NCI-H2081 treated with DMSO at 0.1 percent for 48 hours (cell line): Measurements from ENCODE around the gene ATF7.
"Not testable (repeated sequence)": the region's sequence is repeated elsewhere in the genome, so short reads cannot be mapped to it uniquely, and the experiment has no call there.

Source experiments
- DNase-seq: peaks from one replicate; lab custom pipeline; 2025; lab: John Stamatoyannopoulos, UW

The ATF7 gene

GRCh38 chr12:53594897-53595615 lies 31.1 kb downstream of the ATF7 start:
- no peak for DNase-seq

DNA sequence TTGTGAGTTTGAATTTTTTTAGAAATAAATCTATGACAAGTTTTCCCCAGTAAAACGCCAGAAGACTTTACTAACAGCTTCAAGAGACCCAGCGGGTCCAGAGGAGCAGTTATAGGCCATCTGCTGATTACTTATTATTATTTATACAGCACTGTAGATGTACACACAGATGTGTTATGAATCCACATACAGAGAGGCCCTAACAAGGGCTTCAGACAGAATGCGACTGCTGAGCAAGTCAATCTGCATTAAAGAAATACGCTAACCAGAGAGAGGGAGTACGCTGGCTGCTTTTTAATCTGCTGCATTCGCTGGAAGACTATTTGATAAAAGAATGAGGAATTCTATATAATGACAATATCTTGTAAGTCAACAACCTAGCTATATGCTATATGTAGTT lies 32.5 kb downstream of the ATF7 start:
- no peak for DNase-seq

GRCh38 chr12:53593031-53593430 lies 33.2 kb downstream of the ATF7 start:
- DNase-seq: no peak

GRCh38 chr12:53592426-53592825 lies 33.8 kb downstream of the ATF7 start:
- no peak for DNase-seq

GRCh38 chr12:53591301-53592206 lies 34.6 kb downstream of the ATF7 start:
- no peak for DNase-seq

GRCh38 chr12:53590652-53591051 lies 35.5 kb downstream of the ATF7 start:
- no peak for DNase-seq

DNA sequence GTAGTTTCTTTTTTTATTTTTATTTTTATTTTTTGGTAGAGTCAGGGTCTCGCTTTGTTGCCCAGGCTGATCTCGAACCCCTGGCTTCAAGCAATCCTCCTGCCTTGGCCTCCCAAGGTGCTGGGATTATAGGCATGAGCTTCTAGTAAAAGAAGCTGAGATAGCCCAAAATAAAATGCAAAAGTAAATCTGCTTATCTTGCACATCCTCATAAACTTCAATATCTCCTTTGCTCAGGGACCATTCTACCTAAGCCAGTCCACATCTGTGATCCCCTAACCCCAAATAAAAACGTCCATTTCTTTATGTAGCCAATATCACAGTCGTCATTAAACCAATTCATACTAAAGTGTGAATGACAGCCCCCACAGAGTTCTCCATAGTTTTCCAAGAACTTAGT lies 36.3 kb downstream of the ATF7 start:
- DNase-seq: no peak

DNA sequence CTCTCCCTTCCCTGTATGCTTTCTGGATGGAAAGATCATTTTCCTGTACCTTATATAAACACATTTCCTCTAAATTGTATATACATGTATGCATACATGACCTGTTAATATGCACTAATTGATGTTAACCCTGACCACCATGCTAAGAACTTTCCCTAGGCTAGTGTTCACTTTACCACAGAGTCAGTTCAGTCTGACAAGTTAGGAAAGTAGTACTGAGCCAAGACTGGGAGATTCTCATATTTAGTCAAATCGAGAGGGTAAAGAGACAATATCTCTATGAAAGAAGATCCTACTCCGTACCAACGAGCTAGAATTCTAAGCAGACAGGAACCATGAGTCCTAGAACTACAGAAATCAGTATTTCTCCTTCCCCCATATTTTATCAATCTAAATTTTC lies 36.8 kb downstream of the ATF7 start:
- DNase-seq: no peak

- no peak for DNase-seq
These were observed 38.1 kb downstream of the ATF7 start for GRCh38 chr12:53588123-53588522.

DNA sequence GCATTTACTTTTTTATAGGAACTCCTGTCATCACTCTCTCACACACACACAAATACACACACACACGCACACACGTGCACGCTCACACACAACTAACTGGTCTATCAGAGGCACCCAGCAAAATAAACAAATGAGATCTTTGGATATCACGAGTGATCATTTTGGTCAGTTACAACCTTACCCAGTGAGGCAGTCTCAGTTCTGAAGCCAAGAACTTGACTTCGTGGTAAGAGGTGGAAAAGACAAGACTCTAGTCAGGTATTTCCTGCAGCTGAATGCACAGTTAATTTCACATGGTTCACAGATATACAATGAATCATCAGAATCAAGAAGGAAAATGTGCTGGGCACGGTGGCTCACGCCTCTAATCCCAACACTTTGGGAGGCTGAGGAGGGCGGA lies 39.4 kb downstream of the ATF7 start:
- DNase-seq: no peak

- no peak for DNase-seq
These were observed 40.6 kb downstream of the ATF7 start for GRCh38 chr12:53585448-53586125.

DNA sequence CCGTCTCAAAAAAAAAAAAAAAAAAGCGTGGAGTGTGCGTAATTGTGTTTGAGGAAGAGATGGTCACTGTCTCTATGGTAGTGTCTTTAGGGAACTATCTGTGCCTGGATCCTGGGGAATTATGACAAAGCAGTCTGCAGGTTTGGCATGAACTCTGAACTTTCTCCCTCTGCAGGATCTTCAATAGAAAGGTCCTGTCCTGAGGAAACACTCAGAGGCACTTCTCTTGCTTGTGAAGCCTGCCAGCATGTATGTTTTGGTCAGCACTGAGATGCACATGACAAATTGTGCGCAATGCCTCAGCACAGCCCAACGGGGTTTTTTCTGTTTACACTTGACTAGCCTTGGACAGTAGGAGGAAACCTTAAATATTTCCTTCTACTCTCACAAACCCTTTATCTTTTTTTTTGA lies 46.6 kb downstream of the ATF7 start:
- no peak for DNase-seq

- no peak for DNase-seq
These were observed 47.4 kb downstream of the ATF7 start for GRCh38 chr12:53578783-53579182.

GRCh38 chr12:53577941-53578352 lies 48.2 kb downstream of the ATF7 start:
- DNase-seq: no peak

DNA sequence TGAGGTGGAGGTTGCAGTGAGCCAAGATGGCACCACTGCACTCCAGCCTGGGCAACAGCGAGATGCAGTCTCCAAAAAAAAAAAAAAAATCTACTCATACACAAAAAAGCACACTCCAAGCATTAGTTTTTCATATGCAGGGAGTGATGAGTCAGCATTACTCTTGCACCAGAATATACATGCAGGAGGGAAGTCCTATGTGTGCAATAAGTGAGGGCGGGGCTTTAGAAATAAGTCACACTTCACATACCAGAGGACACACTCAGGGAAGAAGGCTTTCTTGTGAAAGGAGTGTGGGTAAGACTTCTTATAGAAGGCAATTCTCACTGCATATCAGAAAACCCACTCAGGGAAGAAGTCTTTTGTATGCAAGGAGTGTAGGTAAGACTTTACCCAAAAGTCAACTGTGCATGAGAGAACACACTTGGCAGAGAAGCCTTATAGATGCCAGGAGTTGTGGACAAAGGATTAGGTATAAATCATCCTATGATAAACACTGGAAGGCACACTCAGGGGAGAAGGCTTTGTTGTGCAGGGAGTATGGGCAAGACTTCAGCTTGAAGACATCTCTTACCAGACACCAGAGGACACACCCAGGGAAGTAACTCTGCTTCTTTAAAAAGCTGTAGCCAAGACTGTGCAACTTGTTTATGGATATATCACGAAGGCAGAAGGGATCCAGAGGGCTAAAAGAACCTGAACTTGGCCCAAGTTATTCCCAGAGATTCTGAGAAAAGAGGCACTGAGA lies 50.5 kb downstream of the ATF7 start:
- no peak for DNase-seq

GRCh38 chr12:53572134-53572758 lies 53.9 kb downstream of the ATF7 start:
- no peak for DNase-seq

- no peak for DNase-seq
These were observed 54.9 kb downstream of the ATF7 start for GRCh38 chr12:53571295-53571694.

DNA sequence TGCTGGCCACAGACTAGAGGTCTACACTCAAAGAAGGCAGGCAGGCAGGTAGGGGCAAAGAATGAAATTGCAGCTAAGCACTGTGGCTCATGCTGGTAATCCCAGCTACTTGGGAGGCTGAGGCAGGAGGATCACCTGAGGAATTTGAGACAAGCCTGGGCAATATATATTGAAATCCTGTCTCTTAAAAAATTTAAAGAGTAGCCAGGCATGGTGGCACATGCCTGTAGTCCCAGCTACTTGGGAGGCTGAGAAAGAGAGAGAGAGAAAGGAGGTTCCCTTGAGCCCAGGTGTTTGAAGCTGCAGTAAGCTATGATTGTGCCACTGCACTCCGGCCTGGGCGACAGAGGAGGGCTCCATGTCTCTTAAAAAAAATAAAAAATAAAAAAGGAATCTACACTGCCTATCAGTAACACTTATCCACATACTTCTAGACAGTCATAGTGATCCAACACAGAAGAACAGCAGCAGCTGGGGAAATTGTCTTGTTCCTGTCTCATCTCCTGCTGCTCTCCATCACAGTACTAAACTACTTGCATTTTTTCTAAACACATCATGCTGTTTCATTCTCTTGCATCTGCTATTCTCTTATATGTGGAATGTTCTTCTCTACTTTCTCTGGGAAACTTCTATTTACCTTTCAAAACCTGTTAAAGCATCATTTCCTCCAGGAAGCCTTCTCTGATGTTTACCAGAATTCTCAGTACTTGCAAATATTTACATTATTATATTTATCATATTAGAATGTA lies 57.2 kb downstream of the ATF7 start:
- no peak for DNase-seq

DNA sequence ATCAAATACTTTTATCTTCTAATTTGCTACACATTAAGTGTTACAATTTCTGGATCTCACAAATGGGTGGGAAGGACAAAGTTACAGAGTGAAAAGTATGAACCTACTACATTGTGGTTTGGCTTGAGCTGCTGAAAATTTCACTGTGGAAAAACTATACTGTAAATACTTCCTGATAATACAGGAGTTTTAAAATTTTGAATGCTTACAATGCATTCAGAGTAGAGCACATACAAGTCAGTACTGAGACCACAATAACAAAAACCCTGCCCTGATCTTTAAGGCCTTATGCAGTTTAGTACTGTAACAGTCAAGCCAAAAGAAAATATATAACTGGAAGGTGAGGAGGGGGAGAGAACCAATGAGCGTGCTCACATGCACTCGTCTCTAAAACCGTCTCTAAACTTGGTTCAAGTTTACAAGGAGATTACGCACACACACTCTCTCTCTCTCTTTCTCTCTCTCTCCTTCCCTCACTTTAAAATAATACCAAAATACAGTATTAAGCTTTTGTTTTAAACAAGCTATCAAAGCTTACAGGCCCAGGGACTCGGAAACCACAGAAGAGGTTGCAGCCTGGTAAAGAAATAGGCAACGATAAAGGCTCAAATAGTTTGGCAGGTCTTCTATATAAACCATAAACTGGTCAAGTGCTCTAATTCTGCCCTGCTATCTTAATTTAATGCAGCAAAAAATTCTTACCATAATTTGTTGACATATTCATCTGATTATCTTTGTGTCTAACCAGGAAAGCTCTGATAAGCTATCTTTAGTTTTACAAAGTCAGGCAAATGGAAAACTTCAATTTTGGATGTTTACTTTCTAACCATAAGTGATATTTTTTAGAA lies 58.0 kb downstream of the ATF7 start:
- no peak for DNase-seq

DNA sequence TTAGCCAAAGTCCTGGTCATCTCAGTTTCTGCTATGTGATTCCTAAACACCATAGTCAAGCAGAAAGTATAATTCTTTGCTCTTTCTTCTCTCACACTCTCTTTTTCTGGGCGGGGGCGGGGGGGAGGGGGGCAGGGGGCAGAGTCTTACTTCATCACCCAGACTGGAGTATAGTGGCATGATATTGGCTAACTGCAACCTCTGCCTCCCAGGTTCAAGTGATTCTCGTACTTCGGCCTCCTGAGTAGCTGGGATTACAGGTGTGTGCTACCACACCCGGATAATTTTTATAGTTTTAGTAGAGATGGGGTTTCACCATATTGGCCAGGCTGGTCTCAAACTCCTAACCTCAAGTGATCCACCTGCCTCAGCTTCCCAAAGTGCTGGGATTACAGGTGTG lies 60.8 kb downstream of the ATF7 start:
- not testable (repeated sequence) for DNase-seq
